ENCODE data around the gene COL4A1. TPM values are rescaled to one million over a fixed set of nuclear protein-coding genes. Genes with fewer than 3 reads are reported as not detected.

The COL4A1 gene
- total and polyA plus RNA-seq, 2 of the 13 experiments (the other 11 are each of a cell fraction or from before 2014, with no cell fraction given): not detected

- Histone ChIP-seq H4K20me1 (ENCODE audit: insufficient read depth, low read length) (no peaks in the 10 kb centered on the region), H3K4me1 (ENCODE audit: insufficient read depth, low read length) (peaks cover 5% of the 10 kb centered on the region; the same call in 1 of the 2 replicates), H3K9me3 (ENCODE audit: low read length) (no peaks in the 10 kb centered on the region), H3K4me3 (replicated peaks in 1 of 3; ENCODE audit: insufficient read depth in 1 of 3, low read depth in 2 of 3, low read length in 3 of 3) (no peak overlapping the region), H2AFZ (ENCODE audit: low read length) (no peak overlapping the region), H3K36me3 (replicated peaks in 1 of 2; ENCODE audit: control insufficient read depth in 1 of 2, insufficient read depth in 2 of 2, low read length in 2 of 2) (no peaks in the 10 kb centered on the region), H3K79me2 (ENCODE audit: insufficient read depth, low read length) (no peaks in the 10 kb centered on the region), H3K4me2 (ENCODE audit: low read depth, low read length) (no peak overlapping the region), H3K9ac (ENCODE audit: insufficient read depth, low read depth, low read length) (no peak overlapping the region), H3K27ac (ENCODE audit: extremely low read length, insufficient read depth, low read length) (no peak overlapping the region), H3K27me3 (ENCODE audit: control insufficient read depth in 1 of 2, insufficient read depth in 2 of 2, low read length in 2 of 2) (peaks cover 0 to 32% of the 10 kb centered on the region in 2 experiments; a peak in 3 of 5 replicates)
- FAIRE-seq (no peak), DNase-seq (ENCODE audit: low spot score) (no peak), ATAC-seq (no peak)
- no TSS peak for BruUV-seq (replicated peaks)
- in situ Hi-C loops (cut with HindIII; ENCODE audit: extremely low pct_ligation_motif_present, low pct_unique_long_range_greater_than_20kb) (no loop called here), intact Hi-C loops (cut with micrococcal nuclease; ENCODE audit: unreplicated experiment) (no loop called here)
- TF ChIP-seq SALL2 (CRISPR knock-in tag; IDR thresholded peaks at IDR 0.05) (no peak), AKNA (CRISPR knock-in tag; IDR thresholded peaks at IDR 0.05; ENCODE audit: borderline replicate concordance) (no peak), KLF13 (CRISPR knock-in tag; IDR thresholded peaks at IDR 0.05) (no peak), ZKSCAN5 (CRISPR knock-in tag; IDR thresholded peaks at IDR 0.05) (no peak), CBX2 (IDR thresholded peaks at IDR 0.05; ENCODE audit: low read depth, low read length) (no peak), CBX2 (CRISPR knock-in tag; IDR thresholded peaks at IDR 0.05; ENCODE audit: low read depth) (no peak), PREB (CRISPR knock-in tag; IDR thresholded peaks at IDR 0.05) (no peak), XRCC5 (optimal IDR thresholded peaks at IDR 0.05; ENCODE audit: low read length) (no peak)
- ChIA-PET CTCF (ENCODE audit: low intra/inter-chr PET ratio, low total read pairs) (no interaction called here), POLR2A (no interaction called here)
- 65% methylated on average over 14 of the region's 16 CpGs for WGBS (ENCODE audit: low lambda C conversion rate)
Measured at GRCh38 chr13:110136660-110137585, 170.0 kb downstream of the COL4A1 start.
